Calu3 (cell line): ENCODE results near the gene ARHGAP20. TPM values are rescaled to one million over a fixed set of nuclear protein-coding genes. Genes with fewer than 3 reads are reported as not detected.

ENCODE experiments used
- BruUV-seq: library from RNA; stranded (reverse); fragments of 400-500 nt; replicated peaks from 2 replicates; lab custom pipeline; 2021; lab: Mats Ljungman, UMichigan
- CTCF ChIA-PET: fragments of 300-600 bp; sonication (Branson Sonifier 250); formaldehyde crosslinking; loops from one replicate; lab custom pipeline; 2022; ENCODE audit warnings: antibody characterized with exemption; lab: Charles Lee
- DNase-seq: peaks from one replicate; pipeline ENCODE4 v3.0.0; 2022
- H3K27ac Mint-ChIP-seq: one replicate; pipeline ENCODE4 v1.8.0; 2022; ENCODE audit warnings: mixed read lengths; ENCODE audit not compliant: unreplicated experiment
- H3K27me3 Mint-ChIP-seq: one replicate; pipeline ENCODE4 v1.8.0; 2022; ENCODE audit warnings: mixed read lengths; ENCODE audit not compliant: unreplicated experiment
- H3K36me3 Mint-ChIP-seq: one replicate; pipeline ENCODE4 v1.8.0; 2022; ENCODE audit warnings: mild to moderate bottlenecking, moderate library complexity, mixed read lengths; ENCODE audit not compliant: insufficient read depth, unreplicated experiment
- H3K4me1 Mint-ChIP-seq: one replicate; pipeline ENCODE4 v1.8.0; 2022; ENCODE audit warnings: mild to moderate bottlenecking, low read depth, mixed read lengths; ENCODE audit not compliant: unreplicated experiment
- H3K4me3 Mint-ChIP-seq: one replicate; pipeline ENCODE4 v1.8.0; 2022; ENCODE audit warnings: mild to moderate bottlenecking, low read depth, moderate library complexity, mixed read lengths; ENCODE audit not compliant: unreplicated experiment
- H3K9me3 Mint-ChIP-seq: one replicate; pipeline ENCODE4 v1.8.0; 2022; ENCODE audit warnings: low read depth, mixed read lengths; ENCODE audit not compliant: unreplicated experiment
- CTCF ChIP-seq: fragments of 200-600 bp; IDR thresholded peaks from one replicate; pipeline ENCODE4 v1.8.0; 2022; ENCODE audit warnings: antibody characterized with exemption; ENCODE audit not compliant: unreplicated experiment
- intact Hi-C: fragments of 100-400 bp; cut with micrococcal nuclease; formaldehyde crosslinking; loops from one replicate; pipeline ENCODE4 v1.10.0; 2022; ENCODE audit not compliant: unreplicated experiment
- total RNA-seq: library from RNA; stranded (reverse); gene quantifications from 2 replicates; pipeline ENCODE4 v1.2.3, GENCODE V29; 2022

Gene ARHGAP20
- total RNA-seq, 1 experiment from 2014 or later = not detected

GRCh38 chr11:110587129-110587528, 125.1 kb downstream of the ARHGAP20 start:
- CTCF ChIA-PET = no interaction called here

GRCh38 chr11:110584150-110584549, 128.1 kb downstream of the ARHGAP20 start:
- Mint-ChIP-seq H3K4me1 (no peaks in the 10 kb centered on the region), H3K9me3 (no peaks in the 10 kb centered on the region), H3K27me3 (peaks cover 15% of the 10 kb centered on the region), H3K4me3 (no peak overlapping the region), H3K27ac (no peak overlapping the region), H3K36me3 (no peaks in the 10 kb centered on the region)
- intact Hi-C loops = no loop called here
- no peak for TF ChIP-seq CTCF
- DNase-seq = no peak
- no TSS peak for BruUV-seq
- CTCF ChIA-PET = interaction anchor here (0.7 kb wide), 1 partner anchor 224 kb away, joined by 4 read pairs; no protein-coding TSS in a partner anchor

More at GRCh38 chr11:110587129-110587528, 125.1 kb downstream of the ARHGAP20 start:
- intact Hi-C loops = no loop called here
- no peak for TF ChIP-seq CTCF
- Mint-ChIP-seq H3K9me3 (no peaks in the 10 kb centered on the region), H3K27me3 (peaks cover 4% of the 10 kb centered on the region), H3K36me3 (no peaks in the 10 kb centered on the region), H3K4me1 (no peaks in the 10 kb centered on the region), H3K4me3 (no peak overlapping the region), H3K27ac (no peak overlapping the region)
- BruUV-seq = no TSS peak
- no peak for DNase-seq

GRCh38 chr11:110582728-110583432, 129.4 kb downstream of the ARHGAP20 start:
- no peak overlapping the region for H3K4me3 Mint-ChIP-seq
- BruUV-seq = no TSS peak
- peaks cover 17% of the 10 kb centered on the region for H3K27me3 Mint-ChIP-seq
- CTCF ChIA-PET = no interaction called here
- no peak for TF ChIP-seq CTCF
- no peak for DNase-seq
- no peaks in the 10 kb centered on the region for H3K36me3 Mint-ChIP-seq
- no peak overlapping the region for H3K27ac Mint-ChIP-seq
- no peaks in the 10 kb centered on the region for H3K4me1 Mint-ChIP-seq
- H3K9me3 Mint-ChIP-seq = no peaks in the 10 kb centered on the region
- intact Hi-C loops = no loop called here

GRCh38 chr11:110580571-110580970, 131.7 kb downstream of the ARHGAP20 start:
- no TSS peak for BruUV-seq
- H3K27me3 Mint-ChIP-seq = peaks cover 17% of the 10 kb centered on the region

More at GRCh38 chr11:110580571-110580970, 131.7 kb downstream of the ARHGAP20 start:
- Mint-ChIP-seq H3K4me3 (no peak overlapping the region), H3K36me3 (no peaks in the 10 kb centered on the region), H3K9me3 (no peaks in the 10 kb centered on the region), H3K27ac (no peak overlapping the region), H3K4me1 (no peaks in the 10 kb centered on the region)
- DNase-seq = no peak
- intact Hi-C loops = no loop called here
- no peak for TF ChIP-seq CTCF
- CTCF ChIA-PET = no interaction called here
